H1 (cell line): ENCODE results near the gene CHD5. TPM values are rescaled to one million over a fixed set of nuclear protein-coding genes. Genes with fewer than 3 reads are reported as not detected.

Source experiments
- CTCF ChIA-PET: fragments of 300-600 bp; sonication (Branson Sonifier 250); formaldehyde crosslinking; loops from one replicate; lab custom pipeline; 2021; ENCODE audit not compliant: partially characterized antibody; lab: Charles Lee
- POLR2A ChIA-PET: fragments of 300-600 bp; sonication (Branson Sonifier 250); formaldehyde crosslinking; loops from one replicate; lab custom pipeline; 2021; ENCODE audit warnings: inconsistent platforms; ENCODE audit not compliant: partially characterized antibody; lab: Charles Lee
- DNase-seq, 2 experiments: peaks; one replicate each; pipeline versions ENCODE4 v3.0.0 to v3.0.0-alpha.2; 2010 to 2022; ENCODE audit warnings: low spot score in 2 of 2, low read depth in 1 of 2, mixed read lengths in 1 of 2
- FAIRE-seq: peaks from 2 replicates; lab custom pipeline; 2011; peaks lifted over from hg19 to GRCh38; lab: Jason Lieb, UNC
- H2AFZ ChIP-seq: 2 replicates; pipeline ENCODE4 v1.8.1; 2012; ENCODE audit warnings: low read length, inconsistent platforms
- H2AK5ac ChIP-seq: 2 replicates; pipeline ENCODE4 v1.6.1; 2013; ENCODE audit warnings: low read depth, low read length
- H2BK120ac ChIP-seq: replicated peaks from 2 replicates; pipeline ENCODE3; 2013; ENCODE audit warnings: low read depth, low read length, inconsistent platforms
- H2BK12ac ChIP-seq: 2 replicates; pipeline ENCODE4 v1.6.1; 2013; ENCODE audit warnings: low read depth, low read length
- H2BK15ac ChIP-seq: 2 replicates; pipeline ENCODE4 v1.6.1; 2013; ENCODE audit warnings: low read length
- H2BK20ac ChIP-seq: 2 replicates; pipeline ENCODE4 v1.6.1; 2013; ENCODE audit warnings: low read length
- H2BK5ac ChIP-seq: 2 replicates; pipeline ENCODE4 v1.6.1; 2013; ENCODE audit warnings: low read depth, low read length
- H3K14ac ChIP-seq: 2 replicates; pipeline ENCODE4 v1.6.1; 2013; ENCODE audit warnings: inconsistent platforms; ENCODE audit not compliant: insufficient read length
- H3K18ac ChIP-seq: 2 replicates; pipeline ENCODE4 v1.6.1; 2013; ENCODE audit warnings: low read length; ENCODE audit errors: extremely low read depth
- H3K23ac ChIP-seq: 2 replicates; pipeline ENCODE4 v1.6.1; 2013; ENCODE audit warnings: inconsistent platforms; ENCODE audit not compliant: insufficient read length
- H3K23me2 ChIP-seq: 2 replicates; pipeline ENCODE4 v1.6.1; 2013; ENCODE audit warnings: low read depth, low read length
- H3K27ac ChIP-seq: 2 replicates; pipeline ENCODE4 v1.6.1; 2011; ENCODE audit warnings: low read depth, low read length, inconsistent platforms
- H3K27me3 ChIP-seq, 4 experiments: replicated peaks in 1 of 4; 1 replicate in 1 of 4; 2 replicates in 3 of 4; pipeline versions ENCODE4 v1.6.1 to v1.8.1; 2011 to 2013; ENCODE audit warnings: low read length in 3 of 4, mild to moderate bottlenecking in 3 of 4, inconsistent platforms in 2 of 4, mixed read lengths in 2 of 4, moderate library complexity in 1 of 4; ENCODE audit not compliant: control insufficient read depth in 3 of 4, insufficient read depth in 3 of 4; ENCODE audit errors: extremely low read depth in 1 of 4
- H3K36me3 ChIP-seq, 4 experiments: 2 replicates each; pipeline versions ENCODE4 v1.6.1 to v1.8.1; 2011 to 2013; ENCODE audit warnings: mild to moderate bottlenecking in 4 of 4, low read length in 3 of 4, moderate library complexity in 2 of 4, control low read depth in 1 of 4, inconsistent platforms in 1 of 4; ENCODE audit not compliant: insufficient read depth in 4 of 4, control insufficient read depth in 2 of 4
- H3K4ac ChIP-seq: replicated peaks from 2 replicates; pipeline ENCODE3; 2013; ENCODE audit warnings: low read length, low read depth, mixed read lengths, inconsistent platforms; ENCODE audit not compliant: insufficient read length
- H3K4me1 ChIP-seq, 4 experiments: replicated peaks in 1 of 4; 1 replicate in 1 of 4; 2 replicates in 3 of 4; pipeline versions ENCODE4 v1.6.1 to v1.8.1; 2011 to 2013; ENCODE audit warnings: low read length in 3 of 4, inconsistent platforms in 2 of 4, mixed read lengths in 1 of 4; ENCODE audit not compliant: insufficient read depth in 4 of 4, control insufficient read depth in 3 of 4
- H3K4me2 ChIP-seq, 2 experiments: 2 replicates each; pipeline versions ENCODE4 v1.6.1 to v1.8.1; 2011 to 2013; ENCODE audit warnings: low read depth in 2 of 2, low read length in 2 of 2, control low read depth in 1 of 2, inconsistent platforms in 1 of 2, mild to moderate bottlenecking in 1 of 2; ENCODE audit not compliant: insufficient read depth in 1 of 2
- H3K4me3 ChIP-seq, 4 experiments: fragments of 200-600, 300-600 bp in 1 of 4; sonication (generic), shearing (Covaris generic), sonication (Bioruptor Twin) in 1 of 4; 2 replicates each; pipeline versions ENCODE4 v1.5.1 to v1.8.1; 2011 to 2016; ENCODE audit warnings: low read length in 4 of 4, low read depth in 3 of 4, control low read depth in 2 of 4, inconsistent platforms in 2 of 4, mild to moderate bottlenecking in 2 of 4, mixed read lengths in 1 of 4, moderate library complexity in 1 of 4; ENCODE audit not compliant: insufficient read depth in 2 of 4; ENCODE audit errors: extremely low read depth in 1 of 4
- H3K56ac ChIP-seq: replicated peaks from 2 replicates; pipeline ENCODE3; 2013; ENCODE audit warnings: low read depth, mild to moderate bottlenecking, mixed read lengths, low read length, inconsistent platforms; ENCODE audit not compliant: insufficient read length
- H3K79me1 ChIP-seq: 2 replicates; pipeline ENCODE4 v1.6.1; 2013; ENCODE audit warnings: low read depth, low read length, control low read depth
- H3K79me2 ChIP-seq, 2 experiments: 2 replicates each; pipeline versions ENCODE4 v1.6.1 to v1.8.1; 2012 to 2013; ENCODE audit warnings: low read length in 2 of 2, mild to moderate bottlenecking in 2 of 2, inconsistent platforms in 1 of 2; ENCODE audit not compliant: insufficient read depth in 2 of 2, control insufficient read depth in 1 of 2
- H3K9ac ChIP-seq, 4 experiments: replicated peaks in 1 of 4; 1 replicate in 1 of 4; 2 replicates in 3 of 4; pipeline versions ENCODE4 v1.6.1 to v1.8.1; 2011 to 2013; ENCODE audit warnings: low read depth in 3 of 4, low read length in 3 of 4, control low read depth in 2 of 4, mild to moderate bottlenecking in 2 of 4, moderate library complexity in 2 of 4, inconsistent platforms in 1 of 4; ENCODE audit errors: extremely low read depth in 1 of 4
- H3K9me3 ChIP-seq, 2 experiments: 2 replicates each; pipeline versions ENCODE4 v1.6.1 to v1.8.1; 2012 to 2013; ENCODE audit warnings: mild to moderate bottlenecking in 2 of 2, moderate library complexity in 2 of 2, control low read depth in 1 of 2, inconsistent platforms in 1 of 2, low read depth in 1 of 2, low read length in 1 of 2, mixed read lengths in 1 of 2; ENCODE audit not compliant: insufficient read depth in 2 of 2
- H4K20me1 ChIP-seq, 2 experiments: replicated peaks in 1 of 2; 2 replicates each; pipeline versions ENCODE3 to v1.8.1; 2011 to 2013; ENCODE audit warnings: inconsistent platforms in 2 of 2, low read length in 2 of 2, mild to moderate bottlenecking in 1 of 2; ENCODE audit not compliant: insufficient read depth in 2 of 2, control insufficient read depth in 1 of 2
- H4K5ac ChIP-seq: 2 replicates; pipeline ENCODE4 v1.6.1; 2013; ENCODE audit warnings: low read length, low read depth, mixed read lengths, inconsistent platforms; ENCODE audit not compliant: insufficient read length
- H4K8ac ChIP-seq: 2 replicates; pipeline ENCODE4 v1.8.0; 2013; ENCODE audit warnings: mild to moderate bottlenecking, moderate library complexity, low read length, inconsistent platforms; ENCODE audit not compliant: insufficient read depth; ENCODE audit errors: extremely low read depth
- H4K91ac ChIP-seq: replicated peaks from 2 replicates; pipeline ENCODE3; 2013; ENCODE audit warnings: low read length, mixed read lengths, inconsistent platforms; ENCODE audit not compliant: insufficient read length
- KDM4A ChIP-seq: IDR thresholded peaks from one replicate; pipeline ENCODE4 v1.7.1; 2012; ENCODE audit warnings: low read depth, mild to moderate bottlenecking, moderate library complexity, low read length, inconsistent platforms; ENCODE audit not compliant: severe bottlenecking
- RBBP5 ChIP-seq: IDR thresholded peaks from 2 replicates; pipeline ENCODE4 v1.7.1; 2012; ENCODE audit warnings: low read depth, mild to moderate bottlenecking, inconsistent platforms, low read length, moderate library complexity, borderline replicate concordance
- RFX5 ChIP-seq: IDR thresholded peaks from 2 replicates; pipeline ENCODE4 v1.6.1; 2011; ENCODE audit warnings: low read depth, low read length, improper control_type of control experiment, borderline replicate concordance
- SIRT6 ChIP-seq: IDR thresholded peaks from one replicate; pipeline ENCODE4 v1.7.1; 2012; ENCODE audit warnings: low read length, inconsistent platforms
- TAF1 ChIP-seq: IDR thresholded peaks from 2 replicates; pipeline ENCODE4 v1.6.1; 2011; ENCODE audit warnings: mild to moderate bottlenecking, low read depth, low read length
- WGBS, 2 experiments: shearing (Covaris generic) in 1 of 2; methylation state at CpG; one replicate each; pipeline versions ENCODE4 v1.1.6 to v1.1.7; 2013 to 2015; ENCODE audit warnings: low lambda C conversion rate in 2 of 2, mixed read lengths in 2 of 2, inconsistent platforms in 1 of 2, low coverage in 1 of 2, missing lambda C conversion rate in 1 of 2; ENCODE audit not compliant: insufficient replicate concordance in 2 of 2, insufficient coverage in 1 of 2, insufficient read length in 1 of 2; ENCODE audit errors: extremely low coverage in 1 of 2, missing lambda C conversion rate in 1 of 2; 5-methylcytosine and 5-hydroxymethylcytosine counted together
- polyA plus RNA-seq, 7 experiments: library from polyadenylated mRNA; depleted of rRNA in 3 of 7; stranded (reverse) in 5 of 7; unstranded in 2 of 7; fragments of >200 nt in 5 of 7; fragments of 200-250 nt in 2 of 7; gene quantifications; 1 replicate in 5 of 7; 2 replicates in 1 of 7; 4 replicates in 1 of 7; pipeline versions ENCODE4 v1.2.1 to v1.2.3, GENCODE V29; 2011 to 2013; ENCODE audit warnings: missing spikeins in 2 of 7, mixed read lengths in 2 of 7
- total RNA-seq: library from RNA; stranded (reverse); fragmentation: NEBNext Ultra II Directional; extraction: Animal tissue kit (Norgen Biotek cat#: 25700); gene quantifications from 2 replicates; pipeline ENCODE4 v1.2.1, GENCODE V29; 2021

CHD5 gene
- total and polyA plus RNA-seq, 2 of the 8 experiments (the other 6 are each of a cell fraction or from before 2014, with no cell fraction given): 0.42 to 1.8 TPM

DNA sequence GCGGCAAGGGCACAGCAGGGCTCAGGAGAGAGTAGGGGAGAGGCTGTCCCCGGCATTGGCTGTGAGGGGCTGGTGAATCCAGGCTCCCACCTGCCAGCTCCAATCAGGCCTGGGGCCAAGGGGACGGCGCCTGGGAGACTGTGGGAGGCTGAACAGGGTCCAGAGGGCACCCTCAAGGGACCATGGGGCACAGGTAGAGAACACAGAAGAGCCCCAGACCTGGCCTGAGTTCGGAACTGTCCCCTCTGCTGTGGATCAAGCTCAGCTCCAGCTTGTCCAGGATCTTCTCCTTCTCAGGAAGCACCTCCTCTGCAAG lies 67.5 kb downstream of the CHD5 start:
- Histone ChIP-seq H4K8ac (no peak overlapping the region), H2BK5ac (no peak overlapping the region), H3K56ac (no peak overlapping the region), H3K14ac (no peak overlapping the region), H2AK5ac (no peak overlapping the region), H4K91ac (no peak overlapping the region), H4K5ac (no peak overlapping the region), H3K9me3 (no peaks in the 10 kb centered on the region), H2BK15ac (no peak overlapping the region), H3K36me3 (no peaks in the 10 kb centered on the region), H3K18ac (no peak overlapping the region), H3K4ac (no peak overlapping the region), H3K27me3 (peaks cover 0 to 2% (median 0%) of the 10 kb centered on the region in 4 experiments; a peak in 1 of 7 replicates), H2BK12ac (no peak overlapping the region), H3K9ac (no peak overlapping the region), H3K23ac (no peak overlapping the region), H3K79me1 (no peaks in the 10 kb centered on the region), H3K4me1 (peaks cover 0 to 4% (median 3%) of the 10 kb centered on the region in 4 experiments; a peak in 2 of 7 replicates), H2AFZ (no peak overlapping the region), H3K4me3 (no peak overlapping the region), H3K79me2 (no peaks in the 10 kb centered on the region), H3K23me2 (peaks cover 11% of the 10 kb centered on the region; the same call in 1 of the 2 replicates), H2BK120ac (no peak overlapping the region), H4K20me1 (no peaks in the 10 kb centered on the region), H3K4me2 (no peak overlapping the region), H3K27ac (no peak overlapping the region), H2BK20ac (no peak overlapping the region)
- no peak for DNase-seq
- POLR2A ChIA-PET: interaction anchor here (1.5 kb wide), 1 partner anchor 36 kb away, joined by 3 read pairs; no protein-coding TSS in a partner anchor
- CTCF ChIA-PET: interaction anchor here (0.8 to 2.5 kb wide), 12 partner anchors 8 to 292 kb away, joined by 3 to 11 read pairs (median 5); no protein-coding TSS in a partner anchor
- no peak for FAIRE-seq
- TF ChIP-seq TAF1 (no peak), KDM4A (no peak), SIRT6 (no peak), RBBP5 (no peak), RFX5 (no peak)
- 70% methylated on average over 5 of the region's 5 CpGs; no CpG with 5 or more reads in 1 of the 2 experiments for WGBS, 2 experiments
